NB4 (cell line): ENCODE measurements around the gene SLCO4A1.

Source experiments
- DNase-seq: peaks from one replicate; pipeline ENCODE4 v3.0.0; 2010; ENCODE audit warnings: low read depth
- H3K4me3 ChIP-seq: one replicate; pipeline ENCODE4 v1.5.1; 2011; ENCODE audit warnings: mild to moderate bottlenecking, low read depth, low read length, moderate library complexity
- MYC ChIP-seq: IDR thresholded peaks from 2 replicates; pipeline ENCODE4 v1.6.1; 2011; ENCODE audit warnings: low read depth, low read length
- POLR2A ChIP-seq: IDR thresholded peaks from 2 replicates; pipeline ENCODE4 v1.6.1; 2011; ENCODE audit warnings: mild to moderate bottlenecking; ENCODE audit not compliant: insufficient read length; ENCODE audit errors: extremely low read depth
- TF ChIP-seq, protein P1 (sequence below): IDR thresholded peaks from 2 replicates; pipeline ENCODE4 v1.6.1; 2011; ENCODE audit warnings: low read depth, low read length
- TF ChIP-seq, protein P2 (sequence below): IDR thresholded peaks from one replicate; pipeline ENCODE4 v1.5.1; 2012; ENCODE audit warnings: low read depth, low read length

The SLCO4A1 gene

DNA sequence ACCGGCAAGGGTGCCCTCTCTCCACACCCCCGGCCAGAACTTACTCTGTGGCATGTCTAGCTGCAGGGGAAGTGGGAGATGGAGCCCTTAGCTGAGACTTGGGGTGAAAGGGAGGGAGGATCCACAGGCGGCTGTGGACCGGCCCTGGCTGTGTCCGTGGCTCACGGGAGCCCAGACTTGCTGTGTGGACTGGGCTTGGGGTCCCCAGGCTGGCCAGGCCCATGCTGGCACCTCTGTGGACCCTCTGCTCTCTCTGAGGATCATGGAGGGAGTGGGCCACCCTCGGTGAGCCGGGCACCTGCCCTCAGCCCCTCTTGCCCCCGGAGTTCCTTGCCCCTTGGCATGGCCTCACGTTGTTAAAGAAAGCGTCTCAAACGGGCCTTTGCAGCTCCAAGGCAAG is 57.4 kb downstream of the SLCO4A1 start:
- TF ChIP-seq POLR2A (no peak), MYC (no peak)
- TF ChIP-seq, protein P1, sequence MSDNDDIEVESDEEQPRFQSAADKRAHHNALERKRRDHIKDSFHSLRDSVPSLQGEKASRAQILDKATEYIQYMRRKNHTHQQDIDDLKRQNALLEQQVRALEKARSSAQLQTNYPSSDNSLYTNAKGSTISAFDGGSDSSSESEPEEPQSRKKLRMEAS, result no peak
- TF ChIP-seq, protein P2, sequence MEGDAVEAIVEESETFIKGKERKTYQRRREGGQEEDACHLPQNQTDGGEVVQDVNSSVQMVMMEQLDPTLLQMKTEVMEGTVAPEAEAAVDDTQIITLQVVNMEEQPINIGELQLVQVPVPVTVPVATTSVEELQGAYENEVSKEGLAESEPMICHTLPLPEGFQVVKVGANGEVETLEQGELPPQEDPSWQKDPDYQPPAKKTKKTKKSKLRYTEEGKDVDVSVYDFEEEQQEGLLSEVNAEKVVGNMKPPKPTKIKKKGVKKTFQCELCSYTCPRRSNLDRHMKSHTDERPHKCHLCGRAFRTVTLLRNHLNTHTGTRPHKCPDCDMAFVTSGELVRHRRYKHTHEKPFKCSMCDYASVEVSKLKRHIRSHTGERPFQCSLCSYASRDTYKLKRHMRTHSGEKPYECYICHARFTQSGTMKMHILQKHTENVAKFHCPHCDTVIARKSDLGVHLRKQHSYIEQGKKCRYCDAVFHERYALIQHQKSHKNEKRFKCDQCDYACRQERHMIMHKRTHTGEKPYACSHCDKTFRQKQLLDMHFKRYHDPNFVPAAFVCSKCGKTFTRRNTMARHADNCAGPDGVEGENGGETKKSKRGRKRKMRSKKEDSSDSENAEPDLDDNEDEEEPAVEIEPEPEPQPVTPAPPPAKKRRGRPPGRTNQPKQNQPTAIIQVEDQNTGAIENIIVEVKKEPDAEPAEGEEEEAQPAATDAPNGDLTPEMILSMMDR, result no peak
- H3K4me3 ChIP-seq, result no peak overlapping the region
- no peak for DNase-seq

DNA sequence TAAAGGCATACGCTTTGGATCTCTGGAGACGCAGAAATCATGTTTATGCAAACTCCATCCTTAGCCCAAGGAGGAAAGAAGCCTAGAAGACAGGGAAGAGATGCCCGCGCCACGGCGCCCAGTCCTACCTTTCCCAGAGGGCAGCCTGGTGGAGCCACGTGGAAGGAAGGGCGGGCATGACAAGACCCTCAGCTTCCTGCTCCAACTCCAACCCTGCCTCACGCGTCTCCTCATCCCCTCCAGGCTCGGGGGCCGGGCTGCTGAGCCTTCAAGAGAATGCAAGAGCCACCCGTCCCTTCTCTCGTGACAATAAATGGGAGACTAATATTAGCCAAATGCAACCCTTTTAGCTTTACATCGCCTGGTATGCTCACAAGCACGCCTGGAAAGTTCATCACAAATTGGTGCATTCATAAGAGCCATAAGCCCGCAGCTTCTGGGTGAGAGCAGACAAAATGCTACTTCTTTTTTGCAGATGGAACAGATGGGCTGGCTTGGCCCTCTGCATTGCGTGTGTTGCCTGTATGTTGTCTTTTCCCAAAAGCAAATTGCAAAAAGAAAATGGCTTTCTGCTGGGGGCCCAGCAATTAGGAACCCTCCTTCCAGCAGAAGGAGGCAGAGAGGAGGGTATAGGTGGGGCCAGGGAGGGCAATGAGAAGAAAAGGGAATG is 58.1 kb downstream of the SLCO4A1 start:
- TF ChIP-seq POLR2A (no peak), MYC (no peak)
- TF ChIP-seq, protein P1, result no peak
- DNase-seq, result no peak
- H3K4me3 ChIP-seq, result no peak overlapping the region

DNA sequence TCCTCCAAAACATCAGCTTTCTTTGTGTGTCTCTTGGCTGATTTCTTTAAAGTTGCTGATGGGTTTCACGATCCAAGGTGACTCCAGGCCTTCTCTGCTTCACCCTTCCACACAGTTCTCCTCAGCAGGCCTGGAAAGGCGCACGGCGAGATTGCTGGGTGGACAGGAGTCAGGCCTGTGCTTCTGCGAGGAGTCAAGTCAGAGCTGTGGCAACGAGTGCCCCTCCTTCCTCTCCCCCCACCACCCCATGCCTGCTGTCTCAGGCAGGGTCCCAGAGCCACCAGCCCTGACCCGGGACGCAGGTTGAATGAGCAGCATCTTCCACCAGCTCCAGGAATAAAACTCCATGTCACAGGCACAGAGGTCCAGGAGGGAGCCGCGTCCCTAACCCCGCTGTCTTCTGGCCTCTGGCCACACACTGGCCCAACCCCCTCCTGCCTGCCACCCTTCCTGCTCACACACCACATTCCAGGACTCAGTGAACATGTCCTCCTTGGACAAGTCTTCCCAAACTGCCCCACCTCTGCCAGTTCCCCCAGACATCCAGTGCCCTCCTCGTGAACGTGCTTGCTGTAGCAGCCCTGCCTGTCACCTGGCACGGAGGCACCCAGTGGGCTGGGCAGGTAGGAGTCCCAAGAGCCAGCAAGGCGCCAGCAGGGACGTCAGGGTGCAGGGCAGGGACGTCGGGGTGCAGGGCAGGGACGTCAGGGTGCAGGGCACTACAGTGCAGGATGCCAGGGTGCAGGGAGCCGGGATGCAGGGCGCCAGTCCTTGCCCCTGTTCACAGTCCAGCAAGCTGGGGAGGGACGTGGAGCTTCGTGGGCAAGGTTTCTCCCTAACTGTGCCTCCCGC is 59.1 kb downstream of the SLCO4A1 start:
- H3K4me3 ChIP-seq, result no peak overlapping the region
- TF ChIP-seq, protein P2, result no peak
- TF ChIP-seq POLR2A, result no peak
- no peak for TF ChIP-seq MYC
- TF ChIP-seq, protein P1, result no peak
- DNase-seq, result no peak

DNA sequence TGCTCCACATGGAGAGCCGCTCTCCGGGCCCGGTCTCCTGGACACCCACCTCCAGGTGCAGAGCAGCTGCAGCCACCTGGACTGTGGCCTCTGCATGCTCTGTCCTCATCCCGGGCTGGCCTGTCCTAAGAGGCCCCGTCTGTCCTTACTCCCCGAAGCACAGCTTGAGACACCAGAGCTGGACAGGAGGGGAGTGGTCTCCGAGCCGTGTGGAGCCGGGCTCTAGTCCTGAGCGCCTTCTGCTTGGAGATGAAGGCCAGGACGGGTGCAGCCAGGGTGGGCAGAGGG is 59.7 kb downstream of the SLCO4A1 start:
- no peak for DNase-seq
- no peak overlapping the region for H3K4me3 ChIP-seq
- no peak for TF ChIP-seq POLR2A
- TF ChIP-seq, protein P2, result no peak
- TF ChIP-seq, protein P1, result no peak
- no peak for TF ChIP-seq MYC

DNA sequence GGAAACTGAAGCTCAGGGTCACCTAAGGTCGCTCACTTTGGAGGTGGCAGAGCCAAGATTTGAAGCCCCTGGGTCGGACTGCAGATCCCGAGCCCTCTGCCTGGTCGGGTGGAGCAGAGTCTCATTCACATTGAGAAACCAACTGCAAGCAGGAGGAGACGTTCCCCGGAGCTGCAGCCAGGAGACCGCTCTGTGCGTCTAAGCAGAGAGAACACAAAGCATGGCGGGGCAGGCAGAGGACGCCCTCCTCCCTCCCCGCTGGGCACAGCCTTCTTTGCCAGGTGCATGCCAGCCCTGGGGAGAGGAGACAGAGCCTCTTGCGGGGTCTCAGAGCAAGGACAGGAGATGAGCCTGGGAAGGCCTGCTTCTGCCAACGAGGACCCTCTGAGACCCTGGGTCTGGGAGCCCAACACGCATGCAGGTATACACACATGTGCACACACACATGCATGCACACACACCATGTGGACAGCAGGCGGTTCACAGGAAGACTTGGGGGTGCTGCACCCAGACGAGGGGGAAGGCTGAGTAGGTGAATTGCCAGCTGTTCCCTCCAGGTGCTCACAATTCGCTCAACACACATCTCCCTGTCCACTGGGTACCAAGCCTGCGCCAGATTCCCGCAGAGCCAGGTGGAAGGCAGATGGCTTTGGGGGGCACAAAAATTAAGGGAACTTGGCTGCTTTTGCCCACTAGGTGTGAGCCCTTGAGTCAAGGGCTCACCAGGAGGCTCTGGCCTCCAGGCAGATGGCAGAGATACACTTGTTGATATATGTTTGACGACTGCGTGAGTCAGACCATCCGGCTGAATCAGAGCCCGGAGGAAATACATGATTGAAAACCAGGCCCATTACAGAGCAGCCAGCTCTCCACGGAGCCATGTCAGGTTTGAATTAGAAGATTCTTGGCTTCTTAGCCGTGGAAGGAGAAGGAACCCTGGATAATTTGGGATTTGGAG is 60.9 kb downstream of the SLCO4A1 start:
- H3K4me3 ChIP-seq, result no peak overlapping the region
- peak; percentile 83 for DNase-seq
- TF ChIP-seq, protein P1, result no peak; the same call in 1 of the 2 replicates
- TF ChIP-seq POLR2A, result no peak
- TF ChIP-seq MYC, result peak; percentile 57; the same call in 1 of the 2 replicates
- TF ChIP-seq, protein P2, result peak; percentile 25
